ENCODE data around the gene TAS2R14. TPM values are rescaled to one million over a fixed set of nuclear protein-coding genes. Genes with fewer than 3 reads are reported as not detected.

TAS2R14 gene, protein sequence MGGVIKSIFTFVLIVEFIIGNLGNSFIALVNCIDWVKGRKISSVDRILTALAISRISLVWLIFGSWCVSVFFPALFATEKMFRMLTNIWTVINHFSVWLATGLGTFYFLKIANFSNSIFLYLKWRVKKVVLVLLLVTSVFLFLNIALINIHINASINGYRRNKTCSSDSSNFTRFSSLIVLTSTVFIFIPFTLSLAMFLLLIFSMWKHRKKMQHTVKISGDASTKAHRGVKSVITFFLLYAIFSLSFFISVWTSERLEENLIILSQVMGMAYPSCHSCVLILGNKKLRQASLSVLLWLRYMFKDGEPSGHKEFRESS
- total RNA-seq: 1 to 10 TPM; 3.5 to 4.6 TPM
- polyA plus RNA-seq (ENCODE audit: insufficient read depth, low read depth, low replicate concordance): 0.96 TPM
- long read RNA-seq, donor 1, transcript TAS2R14-202 (1 exons, 1,858 nt): major isoform, 7 of 7 reads
- long read RNA-seq, donor 1, partial matches to known transcripts: 0 of 7 reads
- long read RNA-seq, donor 1, other reads (novel, unspliced or antisense): 0 of 7 reads
- long read RNA-seq, donor 2, partial matches to known transcripts: 0 of 1 reads
- long read RNA-seq, donor 2, other reads (novel, unspliced or antisense): 0 of 1 reads

- no peaks in the 10 kb centered on the region for H3K4me1 ChIP-seq
- no peak within 1 kb of the TSS for H3K4me3 ChIP-seq
- intact Hi-C loops (cut with DNase I; ENCODE audit: low total_unique reads): no loop called here
- 79 to 90% methylated on average over 1 of the region's 1 CpG for WGBS, 2 donors
- no peak for TF ChIP-seq POLR2A (IDR thresholded peaks at IDR 0.05)
- TF ChIP-seq CTCF (IDR thresholded peaks at IDR 0.05): no peak
- H3K27ac ChIP-seq: no peak within 1 kb of the TSS
- no peaks in the 10 kb centered on the region for H3K36me3 ChIP-seq (ENCODE audit: low read depth, missing control alignments)
- H3K27me3 ChIP-seq: no peaks in the 10 kb centered on the region
- DNase-seq: no peak
- no peaks in the 10 kb centered on the region for H3K9me3 ChIP-seq
Measured at GRCh38 chr12:10939163-10939562, at the start of gene TAS2R14. Gene TAS2R14 (minus strand): TSS chr12:10939263. CDS start chr12:10939207, 56 bp downstream.

DNA sequence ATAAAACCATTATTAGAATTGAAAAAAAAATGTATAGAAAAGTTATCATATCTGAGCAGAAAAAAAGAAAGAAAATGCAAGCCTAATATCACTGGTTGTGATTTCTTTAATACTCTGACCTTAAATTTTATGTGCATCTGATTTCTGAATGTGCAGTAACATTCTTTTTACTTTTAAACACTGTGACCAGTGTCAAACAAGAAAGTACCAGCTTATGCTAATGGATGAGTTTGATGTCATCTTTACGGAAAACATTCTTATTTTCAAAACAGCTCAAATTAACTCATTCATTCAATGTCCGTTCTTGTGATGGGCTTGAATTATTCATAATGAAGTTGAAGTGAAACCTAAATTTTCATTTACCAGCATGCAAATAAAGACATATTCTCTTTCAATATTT lies 47.7 kb upstream of the TAS2R14 start, which contains the start of gene TAS2R50:
TAS2R50 (minus strand) TSS at position 101 of the 400 bp plus-strand sequence; CDS start at position 49, 52 bp downstream.
- no peak within 1 kb of the TSS for H3K4me3 ChIP-seq
- 43 to 47% methylated on average over 2 of the region's 2 CpGs for WGBS, 2 donors
- intact Hi-C loops (cut with DNase I; ENCODE audit: low total_unique reads): no loop called here
- H3K27me3 ChIP-seq: no peaks in the 10 kb centered on the region
- H3K4me1 ChIP-seq: no peaks in the 10 kb centered on the region
- H3K27ac ChIP-seq: no peak within 1 kb of the TSS
- DNase-seq: no peak
- H3K36me3 ChIP-seq (ENCODE audit: low read depth, missing control alignments): no peaks in the 10 kb centered on the region
- H3K9me3 ChIP-seq: no peaks in the 10 kb centered on the region
- TF ChIP-seq POLR2A (IDR thresholded peaks at IDR 0.05) (no peak), CTCF (IDR thresholded peaks at IDR 0.05) (no peak)

DNA sequence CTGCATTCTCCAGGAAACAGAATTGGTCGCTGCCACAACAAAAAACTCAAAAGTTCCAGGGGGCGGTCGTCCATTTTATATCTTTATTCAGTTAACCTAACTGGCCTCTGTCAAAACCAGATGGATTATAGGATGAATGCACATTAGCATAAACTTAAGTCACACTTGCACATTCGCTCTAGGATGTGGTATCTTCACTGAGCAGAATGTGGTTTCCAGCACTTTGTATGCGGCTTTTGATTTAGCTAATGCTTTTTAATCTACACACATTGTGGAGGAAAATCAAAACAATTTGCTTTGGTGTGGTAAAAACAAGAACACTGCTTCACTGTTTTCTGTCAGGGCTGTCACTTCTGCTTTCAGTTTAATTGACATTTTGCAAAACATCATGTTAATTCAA lies 43.2 kb upstream of the TAS2R14 start:
- intact Hi-C loops (cut with DNase I; ENCODE audit: low total_unique reads): no loop called here
- Histone ChIP-seq H3K4me3 (no peak overlapping the region), H3K27ac (no peak overlapping the region), H3K36me3 (ENCODE audit: low read depth, missing control alignments) (no peaks in the 10 kb centered on the region), H3K27me3 (no peaks in the 10 kb centered on the region), H3K4me1 (no peaks in the 10 kb centered on the region), H3K9me3 (no peaks in the 10 kb centered on the region)
- DNase-seq: no peak
- TF ChIP-seq POLR2A (IDR thresholded peaks at IDR 0.05) (no peak), CTCF (IDR thresholded peaks at IDR 0.05) (no peak)
- 90 to 94% methylated on average over 5 of the region's 5 CpGs for WGBS, 2 donors

DNA sequence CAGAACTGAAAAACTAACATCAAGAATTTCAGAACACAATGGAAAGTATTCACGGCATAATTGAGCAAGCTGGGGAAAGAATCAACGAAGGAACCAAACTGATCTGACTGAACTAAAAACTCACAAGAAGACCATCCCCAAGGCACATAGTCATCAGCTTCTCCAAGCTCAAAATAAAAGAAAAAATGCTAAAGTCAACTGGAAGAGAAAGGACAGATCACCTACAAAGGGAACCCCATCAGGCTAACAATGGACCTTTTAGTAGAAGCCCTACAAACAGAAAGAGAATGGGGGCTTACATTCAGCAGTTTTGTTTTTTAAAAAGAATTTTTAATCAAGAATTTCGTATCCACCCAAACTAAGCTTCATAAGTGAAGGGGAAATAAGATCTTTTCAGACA lies 35.9 kb upstream of the TAS2R14 start:
- Histone ChIP-seq H3K36me3 (ENCODE audit: low read depth, missing control alignments) (no peaks in the 10 kb centered on the region), H3K27me3 (no peaks in the 10 kb centered on the region)

More for the DNA sequence above, 35.9 kb upstream of the TAS2R14 start:
- H3K4me1 ChIP-seq: no peaks in the 10 kb centered on the region
- H3K27ac ChIP-seq: no peak overlapping the region
- intact Hi-C loops (cut with DNase I; ENCODE audit: low total_unique reads): no loop called here
- H3K9me3 ChIP-seq: no peaks in the 10 kb centered on the region
- TF ChIP-seq CTCF (IDR thresholded peaks at IDR 0.05) (no peak), POLR2A (IDR thresholded peaks at IDR 0.05) (no peak)
- WGBS, 2 donors: 90 to 96% methylated on average over 3 of the region's 3 CpGs
- H3K4me3 ChIP-seq: no peak overlapping the region
- DNase-seq: no peak
